COLO668 (cell line): Measurements from ENCODE around the gene ITGA2B.
"Not testable (repeated sequence)": the region's sequence is repeated elsewhere in the genome, so short reads cannot be mapped to it uniquely, and the experiment has no call there.

Source experiments
- DNase-seq: peaks from one replicate; lab custom pipeline; 2025; ENCODE audit not compliant: unreplicated experiment; lab: John Stamatoyannopoulos, UW

The ITGA2B gene

GRCh38 chr17:44333371-44333770 is 56.1 kb downstream of the ITGA2B start:
- no peak for DNase-seq

- DNase-seq, result peak; percentile 62
These were observed 58.1 kb downstream of the ITGA2B start for GRCh38 chr17:44331249-44331760.

- not testable (repeated sequence) for DNase-seq
These were observed 59.2 kb downstream of the ITGA2B start for GRCh38 chr17:44330263-44330662.

- not testable (repeated sequence) for DNase-seq
These were observed 59.9 kb downstream of the ITGA2B start for GRCh38 chr17:44329516-44329915.

GRCh38 chr17:44327715-44328449 is 61.6 kb downstream of the ITGA2B start:
- no peak for DNase-seq

- peak; percentile 91 for DNase-seq
These were observed 62.5 kb downstream of the ITGA2B start for GRCh38 chr17:44326861-44327444.

GRCh38 chr17:44324571-44325275 is 64.7 kb downstream of the ITGA2B start, which contains the start of gene SLC25A39:
SLC25A39 (minus strand) TSS chr17:44324823; CDS start chr17:44323562, 1,261 bp downstream.
- peak; percentile 93 for DNase-seq

GRCh38 chr17:44324092-44324570 is 65.3 kb downstream of the ITGA2B start:
- DNase-seq, result peak; percentile 39

- DNase-seq, result no peak
These were observed 65.9 kb downstream of the ITGA2B start for GRCh38 chr17:44323359-44324091.

- DNase-seq, result no peak
These were observed 67.1 kb downstream of the ITGA2B start for GRCh38 chr17:44322236-44322895.
